Pulmonary artery endothelial cell (primary cell): ENCODE data around the gene SLC9A3. TPM values are rescaled to one million over a fixed set of nuclear protein-coding genes. Genes with fewer than 3 reads are reported as not detected.
"Not testable (repeated sequence)": the region's sequence is repeated elsewhere in the genome, so short reads cannot be mapped to it uniquely, and the experiment has no call there.

ENCODE experiments used
- DNase-seq: peaks from one replicate; pipeline ENCODE4 v3.0.0-alpha.2; 2011; ENCODE audit warnings: low read depth, low spot score
- total RNA-seq: library from RNA; depleted of rRNA; stranded (reverse); fragments of >200 nt; gene quantifications from 2 replicates; pipeline ENCODE4 v1.2.3, GENCODE V29; 2014

Gene SLC9A3
- total RNA-seq, 1 donor from 2014 or later: 0.92 TPM

GRCh38 chr5:509611-510185, 14.6 kb downstream of the SLC9A3 start:
- DNase-seq: no peak

- not testable (repeated sequence) for DNase-seq
Observed at GRCh38 chr5:507986-508575, 16.2 kb downstream of the SLC9A3 start.

GRCh38 chr5:505951-506525, 18.2 kb downstream of the SLC9A3 start:
- no peak for DNase-seq

GRCh38 chr5:504326-505154, 19.7 kb downstream of the SLC9A3 start:
- no peak for DNase-seq

- DNase-seq: no peak
Observed at GRCh38 chr5:502325-503079, 21.7 kb downstream of the SLC9A3 start.

- DNase-seq: no peak
Observed at GRCh38 chr5:501831-502184, 22.4 kb downstream of the SLC9A3 start.

- DNase-seq: no peak
Observed at GRCh38 chr5:501105-501830, 23.0 kb downstream of the SLC9A3 start.

- no peak for DNase-seq
Observed at GRCh38 chr5:500491-500890, 23.8 kb downstream of the SLC9A3 start.

- DNase-seq: no peak
Observed at GRCh38 chr5:499233-500209, 24.7 kb downstream of the SLC9A3 start.

- no peak for DNase-seq
Observed at GRCh38 chr5:497871-498509, 26.3 kb downstream of the SLC9A3 start.

GRCh38 chr5:497090-497700, 27.1 kb downstream of the SLC9A3 start:
- no peak for DNase-seq

GRCh38 chr5:496028-496427, 28.2 kb downstream of the SLC9A3 start:
- no peak for DNase-seq

GRCh38 chr5:494667-495255, 29.5 kb downstream of the SLC9A3 start:
- no peak for DNase-seq

GRCh38 chr5:493758-494157, 30.5 kb downstream of the SLC9A3 start:
- DNase-seq: no peak

- no peak for DNase-seq
Observed at GRCh38 chr5:493119-493701, 31.0 kb downstream of the SLC9A3 start.

GRCh38 chr5:492314-492893, 31.8 kb downstream of the SLC9A3 start:
- DNase-seq: no peak

GRCh38 chr5:491856-492155, 32.4 kb downstream of the SLC9A3 start:
- no peak for DNase-seq
